H9 (cell line): ENCODE measurements around the gene WHRN. TPM values are rescaled to one million over a fixed set of nuclear protein-coding genes. Genes with fewer than 3 reads are reported as not detected.
A peak's percentile ranks its signal among the peaks of the same experiment; 100 is the strongest.

ENCODE experiments used
- DNase-seq: peaks from one replicate; pipeline ENCODE4 v3.0.0-alpha.2; 2017
- H2AFZ ChIP-seq: one replicate; pipeline ENCODE4 v1.6.1; 2013; ENCODE audit warnings: mild to moderate bottlenecking, low read length, control low read depth, moderate library complexity
- H2AK5ac ChIP-seq: 2 replicates; pipeline ENCODE4 v1.6.1; 2013; ENCODE audit warnings: low read length, control low read depth, mixed read lengths; ENCODE audit not compliant: insufficient read length
- H2BK120ac ChIP-seq: one replicate; pipeline ENCODE4 v1.6.1; 2013; ENCODE audit warnings: low read depth, mild to moderate bottlenecking, low read length, control low read depth, inconsistent platforms; ENCODE audit not compliant: poor library complexity, severe bottlenecking
- H2BK12ac ChIP-seq: 2 replicates; pipeline ENCODE4 v1.6.1; 2013; ENCODE audit warnings: low read length, control low read depth, mixed read lengths, low read depth; ENCODE audit not compliant: insufficient read length
- H2BK15ac ChIP-seq: 2 replicates; pipeline ENCODE4 v1.6.1; 2013; ENCODE audit warnings: low read depth, low read length, control low read depth
- H2BK20ac ChIP-seq: one replicate; pipeline ENCODE4 v1.6.1; 2013; ENCODE audit warnings: low read depth, mild to moderate bottlenecking, low read length, control low read depth, inconsistent platforms; ENCODE audit not compliant: poor library complexity, severe bottlenecking
- H2BK5ac ChIP-seq: 2 replicates; pipeline ENCODE4 v1.6.1; 2013; ENCODE audit warnings: low read length, control low read depth, mixed read lengths; ENCODE audit not compliant: insufficient read length
- H3K14ac ChIP-seq: 2 replicates; pipeline ENCODE4 v1.6.1; 2013; ENCODE audit warnings: low read length, control low read depth; ENCODE audit not compliant: insufficient read depth
- H3K18ac ChIP-seq: 2 replicates; pipeline ENCODE4 v1.6.1; 2013; ENCODE audit warnings: low read depth, mild to moderate bottlenecking, mixed read lengths, low read length, control low read depth; ENCODE audit not compliant: insufficient read length
- H3K23ac ChIP-seq: 2 replicates; pipeline ENCODE4 v1.6.1; 2013; ENCODE audit warnings: low read length, control low read depth, mixed read lengths, low read depth; ENCODE audit not compliant: insufficient read length
- H3K23me2 ChIP-seq: 2 replicates; pipeline ENCODE4 v1.6.1; 2013; ENCODE audit warnings: low read depth, mild to moderate bottlenecking, mixed read lengths, low read length, control low read depth; ENCODE audit not compliant: insufficient read length, poor library complexity, severe bottlenecking
- H3K27ac ChIP-seq: 2 replicates; pipeline ENCODE4 v1.5.1; 2013; ENCODE audit warnings: low read length, control low read depth, mixed read lengths, low read depth; ENCODE audit not compliant: insufficient read length
- H3K27me3 ChIP-seq: 2 replicates; pipeline ENCODE4 v1.6.1; 2013; ENCODE audit warnings: low read length, control low read depth, inconsistent platforms; ENCODE audit not compliant: insufficient read depth
- H3K4ac ChIP-seq: 2 replicates; pipeline ENCODE4 v1.6.1; 2013; ENCODE audit warnings: low read depth, mild to moderate bottlenecking, control low read depth, inconsistent platforms, low read length, moderate library complexity
- H3K4me1 ChIP-seq: 2 replicates; pipeline ENCODE4 v1.6.1; 2013; ENCODE audit warnings: low read length, control low read depth, inconsistent platforms; ENCODE audit not compliant: insufficient read depth
- H3K4me2 ChIP-seq: 2 replicates; pipeline ENCODE4 v1.6.1; 2013; ENCODE audit warnings: low read length, control low read depth, mixed read lengths; ENCODE audit not compliant: insufficient read length, insufficient read depth
- H3K56ac ChIP-seq: 2 replicates; pipeline ENCODE4 v1.6.1; 2013; ENCODE audit warnings: low read depth, mild to moderate bottlenecking, mixed read lengths, low read length, control low read depth; ENCODE audit not compliant: insufficient read length
- H3K79me1 ChIP-seq: 2 replicates; pipeline ENCODE4 v1.6.1; 2013; ENCODE audit warnings: low read depth, mild to moderate bottlenecking, moderate library complexity, low read length, control low read depth, inconsistent platforms; ENCODE audit not compliant: insufficient read depth, poor library complexity, severe bottlenecking
- H3K79me2 ChIP-seq: 2 replicates; pipeline ENCODE4 v1.6.1; 2013; ENCODE audit warnings: low read length, control low read depth, inconsistent platforms; ENCODE audit not compliant: insufficient read depth
- H3K9ac ChIP-seq: 2 replicates; pipeline ENCODE4 v1.6.1; 2013; ENCODE audit warnings: low read length, control low read depth, mixed read lengths; ENCODE audit not compliant: insufficient read length; ENCODE audit errors: extremely low read depth
- H3K9me3 ChIP-seq: one replicate; pipeline ENCODE4 v1.6.1; 2013; ENCODE audit warnings: low read depth, low read length, inconsistent platforms; ENCODE audit not compliant: control insufficient read depth
- H3T11ph ChIP-seq: one replicate; pipeline ENCODE4 v1.6.1; 2013; ENCODE audit warnings: mild to moderate bottlenecking, low read length, control low read depth, inconsistent platforms
- H4K20me1 ChIP-seq: one replicate; pipeline ENCODE4 v1.6.1; 2013; ENCODE audit not compliant: control insufficient read depth, insufficient read length, insufficient read depth
- H4K5ac ChIP-seq: 2 replicates; pipeline ENCODE4 v1.6.1; 2013; ENCODE audit warnings: low read depth, mild to moderate bottlenecking, mixed read lengths, low read length, control low read depth; ENCODE audit not compliant: insufficient read length
- H4K8ac ChIP-seq: replicated peaks from 2 replicates; pipeline ENCODE4 v1.6.1; 2013; ENCODE audit warnings: low read length, control low read depth, mixed read lengths, low read depth; ENCODE audit not compliant: insufficient read length
- H4K91ac ChIP-seq: 2 replicates; pipeline ENCODE4 v1.6.1; 2013; ENCODE audit warnings: low read depth, mild to moderate bottlenecking, moderate library complexity, mixed read lengths, low read length, control low read depth; ENCODE audit not compliant: insufficient read length
- H3K27ac Mint-ChIP-seq, 3 experiments: 2 replicates in 2 of 3; 3 replicates in 1 of 3; pipeline ENCODE4 v1.8.0; 2020 to 2021; ENCODE audit warnings: mixed read lengths in 3 of 3, mild to moderate bottlenecking in 1 of 3, moderate library complexity in 1 of 3
- H3K27me3 Mint-ChIP-seq: 2 replicates; pipeline ENCODE4 v1.8.0; 2021; ENCODE audit warnings: low read depth, mild to moderate bottlenecking, moderate library complexity, mixed read lengths
- H3K36me3 Mint-ChIP-seq, 3 experiments: 2 replicates in 2 of 3; 3 replicates in 1 of 3; pipeline ENCODE4 v1.8.0; 2020 to 2021; ENCODE audit warnings: low read depth in 3 of 3, mixed read lengths in 3 of 3; ENCODE audit not compliant: insufficient read depth in 1 of 3
- H3K4me1 Mint-ChIP-seq, 2 experiments: 2 replicates each; pipeline ENCODE4 v1.8.0; 2020; ENCODE audit warnings: mixed read lengths in 2 of 2
- H3K4me3 Mint-ChIP-seq, 2 experiments: 2 replicates in 1 of 2; 3 replicates in 1 of 2; pipeline ENCODE4 v1.8.0; 2020 to 2021; ENCODE audit warnings: mild to moderate bottlenecking in 2 of 2, mixed read lengths in 2 of 2, moderate library complexity in 1 of 2
- H3K9me3 Mint-ChIP-seq, 2 experiments: 2 replicates in 1 of 2; 3 replicates in 1 of 2; pipeline ENCODE4 v1.8.0; 2020; ENCODE audit warnings: mild to moderate bottlenecking in 2 of 2, mixed read lengths in 2 of 2, moderate library complexity in 1 of 2
- CTCF ChIP-seq: fragments of 200-600 bp; sonication (generic); conservative IDR thresholded peaks from 3 replicates; pipeline ENCODE4 v1.8.0; 2021; ENCODE audit warnings: antibody characterized with exemption, mild to moderate bottlenecking
- WGBS: extraction: QIAGEN DNeasy Blood & Tissue Kit; methylation state at CpG from one replicate; pipeline ENCODE4 v1.1.7; 2013; ENCODE audit warnings: missing lambda C conversion rate, low lambda C conversion rate, mixed read lengths; ENCODE audit not compliant: insufficient read length; ENCODE audit errors: extremely low coverage; 5-methylcytosine and 5-hydroxymethylcytosine counted together
- total RNA-seq: library from RNA; stranded (reverse); gene quantifications from 2 replicates; pipeline ENCODE4 v1.2.1, GENCODE V29; 2021

The WHRN gene
- total RNA-seq, 1 experiment from 2014 or later, result 2.2 TPM

GRCh38 chr9:114372921-114373448, 132.3 kb downstream of the WHRN start:
- Histone ChIP-seq H3K23me2 (peaks cover 5% of the 10 kb centered on the region), H4K91ac (no peak overlapping the region), H3K14ac (no peak overlapping the region), H3K9me3 (no peaks in the 10 kb centered on the region), H3T11ph (no peak overlapping the region), H3K27me3 (no peaks in the 10 kb centered on the region), H2BK15ac (no peak overlapping the region), H3K23ac (no peak overlapping the region), H2AFZ (no peak overlapping the region), H3K4me1 (peaks cover 13% of the 10 kb centered on the region), H3K4me2 (no peak overlapping the region), H2AK5ac (no peak overlapping the region), H3K79me2 (0 out of 2 replicates have a peak, but pooled peaks cover 3% of the 10 kb centered on the region), H3K9ac (no peak overlapping the region), H3K18ac (no peak overlapping the region), H2BK120ac (no peak overlapping the region), H4K5ac (no peak overlapping the region), H3K4ac (no peak overlapping the region), H3K79me1 (no peaks in the 10 kb centered on the region), H4K20me1 (no peaks in the 10 kb centered on the region), H2BK12ac (no peak overlapping the region), H2BK20ac (no peak overlapping the region), H3K56ac (no peak overlapping the region), H4K8ac (no peak overlapping the region), H2BK5ac (no peak overlapping the region), H3K27ac (no peak overlapping the region)
- Mint-ChIP-seq H3K27me3 (no peaks in the 10 kb centered on the region), H3K9me3 (no peaks in the 10 kb centered on the region), H3K36me3 (peaks cover 20 to 27% (median 23%) of the 10 kb centered on the region in 3 experiments), H3K4me3 (no peak overlapping the region), H3K4me1 (peaks cover 47 to 54% of the 10 kb centered on the region in 2 experiments), H3K27ac (peak overlapping the region in 1 of 3 experiments; percentile 33; a peak in 2 of 7 replicates)
- TF ChIP-seq CTCF, result no peak
- DNase-seq, result no peak
- WGBS, result no CpG with 5 or more reads among the region's 9 CpGs
